ENCODE measurements around the gene CHML. TPM values are rescaled to one million over a fixed set of nuclear protein-coding genes. Genes with fewer than 3 reads are reported as not detected.
A peak's percentile ranks its signal among the peaks of the same experiment; 100 is the strongest.

CHML gene
- total RNA-seq, 3 donors from 2014 or later, result 8.5 to 16.7 (median 9.8) TPM

DNA sequence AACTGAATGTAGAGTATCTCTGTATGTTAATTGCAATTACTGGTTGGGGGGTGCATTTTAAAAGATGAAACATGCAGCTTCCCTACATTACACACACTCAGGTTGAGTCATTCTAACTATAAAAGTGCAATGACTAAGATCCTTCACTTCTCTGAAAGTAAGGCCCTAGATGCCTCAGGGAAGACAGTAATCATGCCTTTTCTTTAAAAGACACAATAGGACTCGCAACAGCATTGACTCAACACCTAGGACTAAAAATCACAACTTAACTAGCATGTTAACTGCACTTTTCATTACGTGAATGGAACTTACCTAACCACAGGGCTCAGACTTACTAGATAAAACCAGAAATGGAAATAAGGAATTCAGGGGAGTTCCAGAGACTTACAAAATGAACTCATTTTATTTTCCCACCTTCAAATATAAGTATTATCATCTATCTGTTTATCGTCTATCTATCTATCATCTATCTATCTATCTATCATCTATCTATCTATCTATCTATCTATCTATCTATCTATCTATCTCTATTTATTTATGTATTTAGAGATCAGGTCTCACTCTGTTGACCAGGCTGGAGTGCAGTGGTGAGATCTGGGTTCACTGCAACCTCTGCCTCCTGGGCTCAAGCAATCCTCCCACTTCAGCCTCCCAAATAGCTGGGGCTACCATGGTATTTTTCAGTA lies 47.8 kb downstream of the CHML start:
- H3K36me3 ChIP-seq (ENCODE audit: low read depth), result no peaks in the 10 kb centered on the region
- no peak overlapping the region for H3K4me3 ChIP-seq
- DNase-seq (no peak), ATAC-seq (no peak)
- no peaks in the 10 kb centered on the region for H3K9me3 ChIP-seq
- intact Hi-C loops (cut with DNase I, micrococcal nuclease), result no loop called here
- TF ChIP-seq, protein P1, sequence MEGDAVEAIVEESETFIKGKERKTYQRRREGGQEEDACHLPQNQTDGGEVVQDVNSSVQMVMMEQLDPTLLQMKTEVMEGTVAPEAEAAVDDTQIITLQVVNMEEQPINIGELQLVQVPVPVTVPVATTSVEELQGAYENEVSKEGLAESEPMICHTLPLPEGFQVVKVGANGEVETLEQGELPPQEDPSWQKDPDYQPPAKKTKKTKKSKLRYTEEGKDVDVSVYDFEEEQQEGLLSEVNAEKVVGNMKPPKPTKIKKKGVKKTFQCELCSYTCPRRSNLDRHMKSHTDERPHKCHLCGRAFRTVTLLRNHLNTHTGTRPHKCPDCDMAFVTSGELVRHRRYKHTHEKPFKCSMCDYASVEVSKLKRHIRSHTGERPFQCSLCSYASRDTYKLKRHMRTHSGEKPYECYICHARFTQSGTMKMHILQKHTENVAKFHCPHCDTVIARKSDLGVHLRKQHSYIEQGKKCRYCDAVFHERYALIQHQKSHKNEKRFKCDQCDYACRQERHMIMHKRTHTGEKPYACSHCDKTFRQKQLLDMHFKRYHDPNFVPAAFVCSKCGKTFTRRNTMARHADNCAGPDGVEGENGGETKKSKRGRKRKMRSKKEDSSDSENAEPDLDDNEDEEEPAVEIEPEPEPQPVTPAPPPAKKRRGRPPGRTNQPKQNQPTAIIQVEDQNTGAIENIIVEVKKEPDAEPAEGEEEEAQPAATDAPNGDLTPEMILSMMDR (IDR thresholded peaks at IDR 0.05), result no peak
- no peaks in the 10 kb centered on the region for H3K4me1 ChIP-seq (ENCODE audit: low read depth)

DNA sequence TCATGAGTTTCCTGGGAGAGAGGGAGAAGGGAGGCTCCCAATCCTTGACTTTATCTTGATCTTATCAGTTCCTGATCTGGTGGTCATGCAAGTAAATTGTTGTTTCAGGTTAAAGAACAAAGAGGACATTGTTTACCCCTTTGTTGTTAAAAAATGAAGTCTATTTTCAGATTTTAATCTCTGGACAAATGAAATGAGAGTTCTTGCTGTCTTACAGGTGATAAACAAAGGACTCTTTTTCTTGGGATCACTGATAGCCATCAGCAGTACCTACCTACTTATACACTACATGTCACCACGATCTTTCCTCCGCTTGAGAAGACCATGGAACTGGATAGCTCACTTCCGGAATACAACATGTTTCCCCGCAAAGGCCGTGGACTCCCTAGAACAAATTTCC lies 48.4 kb downstream of the CHML start:
- H3K36me3 ChIP-seq (ENCODE audit: low read depth), result no peaks in the 10 kb centered on the region
- no peaks in the 10 kb centered on the region for H3K4me1 ChIP-seq (ENCODE audit: low read depth)
- H3K9me3 ChIP-seq, result no peaks in the 10 kb centered on the region
- TF ChIP-seq, protein P1 (IDR thresholded peaks at IDR 0.05), result no peak
- intact Hi-C loops (cut with DNase I, micrococcal nuclease), result no loop called here
- DNase-seq, result no peak
- no peak overlapping the region for H3K4me3 ChIP-seq
- ATAC-seq, result no peak

DNA sequence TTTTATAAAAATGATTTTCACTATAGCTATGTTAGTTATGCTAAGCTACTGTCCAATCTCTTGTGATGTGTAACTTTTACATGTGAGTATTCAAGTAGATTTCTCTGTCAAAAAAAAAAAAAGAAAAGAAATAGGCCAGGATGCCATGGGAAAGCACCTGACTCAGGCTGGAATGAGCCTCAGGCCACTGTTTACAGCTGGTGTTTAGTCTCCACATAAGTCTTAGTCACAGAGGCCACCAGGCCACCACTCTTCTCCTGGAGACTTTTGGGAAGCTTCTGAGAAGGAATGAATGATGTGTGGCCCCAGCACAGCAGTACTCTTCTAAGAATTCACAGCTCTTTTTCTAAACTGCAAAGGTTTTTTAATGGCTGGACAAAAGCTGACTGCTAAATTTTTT lies 48.9 kb downstream of the CHML start:
- Histone ChIP-seq H3K4me1 (ENCODE audit: low read depth) (no peaks in the 10 kb centered on the region), H3K9me3 (no peaks in the 10 kb centered on the region), H3K4me3 (no peak overlapping the region), H3K36me3 (ENCODE audit: low read depth) (no peaks in the 10 kb centered on the region)
- ATAC-seq, result no peak
- no peak for DNase-seq
- TF ChIP-seq, protein P1 (IDR thresholded peaks at IDR 0.05), result no peak
- intact Hi-C loops (cut with DNase I, micrococcal nuclease), result no loop called here

DNA sequence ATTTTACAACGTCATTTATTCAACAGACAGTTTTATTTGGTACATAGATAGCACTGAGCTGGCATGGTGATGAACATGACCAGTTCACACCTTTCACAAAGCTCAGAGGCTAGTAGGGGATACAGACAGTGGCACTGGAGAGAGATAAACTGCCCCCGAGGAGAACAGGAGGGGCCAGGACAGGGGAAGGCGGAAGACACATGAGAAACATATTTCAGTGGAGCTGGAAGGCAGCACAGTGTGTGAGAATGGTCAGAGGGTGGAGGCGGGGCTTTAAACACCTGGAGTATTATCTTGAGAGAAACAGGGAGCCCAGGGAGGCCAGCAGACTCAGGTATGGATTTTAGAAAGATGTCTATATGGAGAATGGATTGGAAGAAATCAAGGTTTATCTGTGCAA lies 49.5 kb downstream of the CHML start:
- TF ChIP-seq, protein P1 (IDR thresholded peaks at IDR 0.05), result no peak
- Histone ChIP-seq H3K4me1 (ENCODE audit: low read depth) (no peaks in the 10 kb centered on the region), H3K4me3 (no peak overlapping the region), H3K36me3 (ENCODE audit: low read depth) (no peaks in the 10 kb centered on the region), H3K9me3 (no peaks in the 10 kb centered on the region)
- DNase-seq (no peak), ATAC-seq (peak; percentile 25)
- intact Hi-C loops (cut with DNase I, micrococcal nuclease), result no loop called here

Other genes starting within 250 kb of the CHML start
- gene FH, start 120.6 kb downstream of the CHML start, total RNA-seq, result 100 to 1,000 TPM in 1 of 3 donors, 10 to 100 TPM in 2; 81.0 to 103 (median 96.0) TPM
- gene KMO, start 108.0 kb downstream of the CHML start, total RNA-seq, result under 1 TPM; 0.17 to 0.84 (median 0.82) TPM
- gene OPN3, start within 50 bp of the CHML start, total RNA-seq, result 10 to 100 TPM; 27.4 to 77.6 (median 29.0) TPM
- under 1 TPM in 1 of 3 donors, not detected in 2; 0.25 TPM for gene WDR64, start 11.9 kb upstream of the CHML start, total RNA-seq
- 1 to 10 TPM; 2.0 to 7.4 (median 2.1) TPM for gene EXO1, start 207.8 kb upstream of the CHML start, total RNA-seq

Measured in mucosa of descending colon (tissue), 3 donors.